Measurements from ENCODE around the gene LYSMD1. TPM values are rescaled to one million over a fixed set of nuclear protein-coding genes. Genes with fewer than 3 reads are reported as not detected.

The LYSMD1 gene
- total RNA-seq, 1 experiment from 2014 or later, result 6.7 TPM

DNA sequence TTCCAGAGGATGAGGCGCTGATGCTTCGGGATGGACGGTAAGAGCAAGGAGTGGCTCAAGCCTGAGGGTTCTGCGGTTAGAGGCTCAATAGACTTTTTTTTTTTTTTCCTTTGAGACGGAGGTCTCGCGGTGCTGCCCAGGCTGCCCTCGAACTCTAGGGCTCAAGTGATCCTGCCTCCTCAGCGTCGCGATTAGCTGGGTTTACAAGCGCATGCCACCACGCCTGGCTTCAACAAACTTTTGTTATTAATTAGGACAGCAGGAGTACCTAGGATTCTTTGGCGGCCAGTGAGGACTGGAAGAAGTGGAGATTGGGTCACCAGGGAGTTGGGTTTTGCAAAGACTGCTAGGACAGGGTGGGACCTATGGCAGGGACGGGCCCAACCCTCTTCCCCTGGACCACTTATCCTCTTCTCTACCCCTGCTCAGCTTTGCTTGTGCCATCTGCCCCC lies 829 bp upstream of the LYSMD1 start:
- Histone ChIP-seq H3K79me2 (ENCODE audit: insufficient read depth, low read length) (no peaks in the 10 kb centered on the region), H3K4me1 (ENCODE audit: insufficient read depth, low read length) (0 out of 2 replicates have a peak, but pooled peaks cover 4% of the 10 kb centered on the region), H3K56ac (ENCODE audit: insufficient read length, low read depth, low read length) (no peak overlapping the region), H3K27ac (ENCODE audit: insufficient read length, low read depth, low read length) (no peak overlapping the region), H3K9ac (ENCODE audit: extremely low read depth, insufficient read length, low read length) (peak overlapping the region; percentile 83), H3K4me2 (ENCODE audit: insufficient read depth, insufficient read length, low read length) (peak overlapping the region; percentile 70), H3K18ac (ENCODE audit: insufficient read length, low read depth, low read length) (no peak overlapping the region), H2BK20ac (ENCODE audit: low read depth, low read length, poor library complexity, severe bottlenecking) (no peak overlapping the region), H4K5ac (ENCODE audit: insufficient read length, low read depth, low read length) (no peak overlapping the region), H2BK5ac (ENCODE audit: insufficient read length, low read length) (no peak overlapping the region), H4K91ac (ENCODE audit: insufficient read length, low read depth, low read length) (no peak overlapping the region), H2BK120ac (ENCODE audit: low read depth, low read length, poor library complexity, severe bottlenecking) (no peak overlapping the region), H2BK12ac (ENCODE audit: insufficient read length, low read depth, low read length) (no peak overlapping the region), H3K14ac (ENCODE audit: insufficient read depth, low read length) (no peak overlapping the region), H3K79me1 (ENCODE audit: insufficient read depth, low read depth, low read length, poor library complexity, severe bottlenecking) (no peaks in the 10 kb centered on the region), H3K9me3 (ENCODE audit: control insufficient read depth, low read depth, low read length) (no peaks in the 10 kb centered on the region), H4K20me1 (ENCODE audit: control insufficient read depth, insufficient read depth, insufficient read length) (no peaks in the 10 kb centered on the region), H3K27me3 (ENCODE audit: insufficient read depth, low read length) (no peaks in the 10 kb centered on the region), H3K23ac (ENCODE audit: insufficient read length, low read depth, low read length) (no peak overlapping the region), H3K23me2 (ENCODE audit: insufficient read length, low read depth, low read length, poor library complexity, severe bottlenecking) (peaks cover 13% of the 10 kb centered on the region), H4K8ac (replicated peaks; ENCODE audit: insufficient read length, low read depth, low read length) (no peak overlapping the region), H3K4ac (ENCODE audit: low read depth, low read length) (no peak overlapping the region), H2AK5ac (ENCODE audit: insufficient read length, low read length) (no peak overlapping the region), H2BK15ac (ENCODE audit: low read depth, low read length) (no peak overlapping the region), H2AFZ (ENCODE audit: low read length) (no peak overlapping the region), H3T11ph (ENCODE audit: low read length) (no peak overlapping the region)
- Mint-ChIP-seq H3K27ac (peak overlapping the region; percentile 96 to 99 (median 98); a peak in 5 of 7 replicates), H3K4me3 (peak overlapping the region; percentile 96 to 98), H3K36me3 (ENCODE audit: insufficient read depth in 1 of 3, low read depth in 3 of 3) (peaks cover 17 to 39% (median 37%) of the 10 kb centered on the region in 3 experiments; a peak in 6 of 7 replicates), H3K9me3 (no peaks in the 10 kb centered on the region; a peak in 1 of 5 replicates), H3K4me1 (peaks cover 22 to 27% of the 10 kb centered on the region in 2 experiments), H3K27me3 (ENCODE audit: low read depth) (peaks cover 3% of the 10 kb centered on the region; the same call in 1 of the 2 replicates)
- TF ChIP-seq CTCF (conservative IDR thresholded peaks at IDR 0.05), result no peak
- no CpG with 5 or more reads among the region's 15 CpGs for WGBS (ENCODE audit: extremely low coverage, insufficient read length, low lambda C conversion rate)
- DNase-seq, result no peak

Measured in H9 (cell line).